K562 treated with DMSO at 1 percent for 4 hours (cell line): Measurements from ENCODE around the gene EXOSC5. TPM values are rescaled to one million over a fixed set of nuclear protein-coding genes. Genes with fewer than 3 reads are reported as not detected.

ENCODE experiments used
- total RNA-seq: library from RNA; unstranded; fragments of 300-600 nt; gene quantifications from 2 replicates; pipeline ENCODE4 v1.2.3, GENCODE V29; 2022; ENCODE audit not compliant: insufficient read depth

EXOSC5 gene
- 49.5 and 57.6 TPM in 2 replicates for total RNA-seq

DNA sequence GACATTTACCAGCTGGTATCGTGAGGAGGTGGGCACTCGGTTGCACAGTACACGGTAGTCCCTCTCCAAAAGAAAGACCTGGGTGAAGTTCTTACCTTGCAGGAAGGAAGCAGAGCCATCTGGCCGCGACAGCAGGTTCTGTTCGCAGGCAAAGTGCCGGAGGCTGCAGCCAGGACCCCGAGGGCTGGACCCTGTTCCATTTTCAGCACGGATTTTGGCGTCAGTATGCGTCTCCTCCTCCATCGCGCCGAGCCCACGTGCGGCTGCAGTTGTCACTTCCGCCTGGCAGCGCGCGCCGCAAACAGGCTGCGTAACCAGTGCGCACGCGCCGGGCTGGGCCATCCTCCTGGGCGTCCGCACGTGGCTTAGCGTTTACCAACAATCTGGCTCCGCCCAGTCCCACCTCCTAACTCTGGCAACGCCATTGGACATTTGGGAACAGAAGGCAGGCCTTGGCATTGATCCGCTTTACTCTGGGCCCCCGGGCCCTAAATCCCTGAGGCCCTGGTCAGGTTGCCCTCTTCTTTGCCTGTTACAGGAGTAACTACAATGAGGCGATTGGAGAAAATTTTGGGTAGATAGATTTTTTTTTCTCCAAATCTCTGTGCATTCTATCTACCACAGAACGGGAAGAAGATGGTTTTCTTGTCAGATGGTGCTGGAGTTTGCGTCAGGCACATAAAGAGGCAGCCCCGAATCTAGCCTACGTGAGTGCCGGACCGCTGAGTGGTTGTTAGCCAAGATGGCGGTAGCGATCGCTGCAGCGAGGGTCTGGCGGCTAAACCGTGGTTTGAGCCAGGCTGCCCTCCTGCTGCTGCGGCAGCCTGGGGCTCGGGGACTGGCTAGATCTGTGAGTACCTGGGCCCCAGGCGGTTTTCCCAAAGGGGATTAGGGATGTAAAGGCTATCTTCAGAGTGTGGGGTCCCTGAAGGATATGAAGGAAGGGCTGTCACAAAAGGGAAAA lies at the start of gene EXOSC5, which contains the start of gene BCKDHA:
TSS of gene EXOSC5 (minus strand) at position 274 of the 964 bp plus-strand sequence. CDS start at position 243, 31 bp downstream.
TSS of gene BCKDHA (plus strand) at position 733 of the 964 bp plus-strand sequence. CDS start at position 743, 10 bp downstream.

DNA sequence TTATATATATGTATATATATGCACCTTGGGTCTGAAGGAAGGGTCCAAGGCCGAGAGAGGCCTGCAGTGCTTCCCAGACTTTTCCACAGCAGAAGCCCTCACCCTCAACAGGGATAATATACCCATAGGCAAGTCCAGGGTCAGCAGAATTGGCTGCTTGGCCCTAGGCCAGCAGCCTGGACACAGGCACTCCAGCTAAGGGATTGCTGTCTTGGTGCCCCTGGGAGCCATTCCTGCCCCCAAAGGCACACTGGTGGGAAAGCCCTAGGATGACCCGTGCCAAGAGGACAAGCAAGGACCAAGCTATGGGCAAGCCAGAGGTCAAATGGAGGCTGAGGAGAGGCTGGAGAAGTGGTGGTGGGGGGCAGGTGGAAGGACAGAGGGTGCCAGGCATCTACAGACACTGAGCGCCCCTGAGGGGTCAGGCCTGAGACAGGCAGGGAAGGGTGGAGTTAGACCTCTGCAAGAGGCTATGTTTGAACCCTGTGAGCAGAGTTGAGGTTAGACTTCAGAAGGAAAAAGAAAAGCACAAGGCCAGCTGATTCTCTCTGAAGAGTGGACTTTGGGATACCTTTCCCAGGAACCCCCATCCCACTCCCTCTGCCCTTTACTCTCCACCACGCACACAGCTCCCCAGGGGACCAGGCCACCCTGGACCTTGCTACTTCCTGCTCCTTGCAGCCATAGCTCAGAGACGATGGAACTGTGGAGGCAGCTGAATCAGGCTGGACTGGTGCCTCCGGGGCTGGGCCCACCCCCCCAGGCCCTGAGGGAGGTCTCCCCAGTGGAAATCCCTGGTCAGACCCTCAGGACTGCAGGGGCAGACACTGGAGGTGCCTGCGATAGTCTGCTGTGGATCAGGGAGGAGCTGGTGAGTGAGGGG lies 45.6 kb upstream of the EXOSC5 start, which contains the start of gene ERICH4:
TSS of gene ERICH4 (plus strand) at position 684 of the 883 bp plus-strand sequence. CDS start at position 698, 14 bp downstream.

DNA sequence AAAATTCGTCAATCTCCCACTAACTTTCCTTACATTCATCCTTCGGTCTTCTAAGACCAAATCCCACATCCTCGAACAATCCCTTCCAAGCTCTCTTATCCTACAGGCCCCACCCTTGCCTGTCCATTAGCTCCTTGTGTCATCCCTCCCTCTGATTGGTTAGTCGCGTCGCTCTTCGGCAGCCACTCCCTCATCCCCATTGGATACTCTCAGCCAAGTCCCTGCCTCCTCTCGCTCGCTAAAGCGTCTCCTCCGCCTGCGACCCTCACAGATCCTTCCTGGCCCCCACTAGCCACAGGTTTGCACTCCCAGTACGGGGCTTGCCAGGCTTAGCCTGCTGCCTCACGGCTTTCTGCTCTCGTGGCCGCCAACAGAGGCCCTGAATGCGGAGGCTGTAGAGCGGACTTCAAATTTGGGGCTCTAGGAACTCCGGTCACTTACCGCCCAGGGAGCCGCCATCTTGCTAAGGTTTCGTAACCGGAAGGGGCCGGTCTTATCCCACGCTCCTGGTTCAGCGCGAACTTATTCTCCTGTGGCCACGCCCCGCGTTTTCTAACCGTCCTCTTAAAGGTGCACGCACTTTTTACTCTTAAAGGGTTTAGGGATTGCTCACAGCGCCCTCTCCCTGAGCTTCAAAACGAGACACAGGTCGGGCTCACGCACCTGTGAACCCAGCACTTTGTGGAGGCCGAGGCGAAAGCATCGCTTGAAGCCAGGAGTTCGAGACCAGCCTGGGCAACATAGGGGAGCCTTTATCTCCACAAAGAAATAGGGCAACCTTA lies 42.5 kb upstream of the EXOSC5 start, which contains the start of gene DMAC2:
TSS of gene DMAC2 (minus strand) at position 472 of the 782 bp plus-strand sequence. CDS start at position 459, 13 bp downstream.

DNA sequence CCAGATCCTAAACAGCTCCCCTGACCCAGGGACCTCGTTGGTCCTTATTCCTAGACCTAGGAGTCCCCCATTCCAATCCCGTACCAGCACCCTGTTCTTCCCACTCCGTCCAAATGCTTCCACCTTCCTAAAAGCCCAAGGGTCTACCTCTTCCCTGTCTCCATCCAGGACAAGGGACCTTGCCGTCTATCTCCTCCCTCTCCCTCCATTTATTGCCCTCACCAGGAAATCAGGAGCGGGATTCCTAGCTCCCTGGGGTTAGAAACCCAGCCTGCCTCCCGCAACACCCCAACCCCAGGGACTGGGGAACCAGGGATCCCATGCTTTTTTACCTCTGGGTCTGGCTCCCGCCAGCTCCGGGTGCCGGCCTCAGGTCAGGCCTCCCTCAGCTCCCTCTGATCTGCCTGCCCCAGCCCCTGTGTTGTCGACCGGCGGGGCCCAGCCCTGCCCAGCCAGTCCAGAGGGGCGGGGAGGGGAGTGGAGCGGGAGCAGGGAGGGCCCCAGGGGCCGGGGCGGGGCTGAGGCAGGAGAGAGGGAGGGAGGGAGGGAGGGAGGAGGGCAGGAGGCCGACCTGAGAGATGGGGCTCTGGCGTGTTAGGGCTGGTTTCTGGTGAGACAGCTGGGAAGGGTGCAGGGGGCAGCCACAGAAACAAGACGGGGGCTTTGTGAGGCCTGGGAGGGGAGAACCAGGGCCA lies 29.9 kb upstream of the EXOSC5 start, which contains the start of gene B3GNT8:
TSS of gene B3GNT8 (minus strand) at position 423 of the 695 bp plus-strand sequence. CDS start 596 bp downstream, outside the sequence.

DNA sequence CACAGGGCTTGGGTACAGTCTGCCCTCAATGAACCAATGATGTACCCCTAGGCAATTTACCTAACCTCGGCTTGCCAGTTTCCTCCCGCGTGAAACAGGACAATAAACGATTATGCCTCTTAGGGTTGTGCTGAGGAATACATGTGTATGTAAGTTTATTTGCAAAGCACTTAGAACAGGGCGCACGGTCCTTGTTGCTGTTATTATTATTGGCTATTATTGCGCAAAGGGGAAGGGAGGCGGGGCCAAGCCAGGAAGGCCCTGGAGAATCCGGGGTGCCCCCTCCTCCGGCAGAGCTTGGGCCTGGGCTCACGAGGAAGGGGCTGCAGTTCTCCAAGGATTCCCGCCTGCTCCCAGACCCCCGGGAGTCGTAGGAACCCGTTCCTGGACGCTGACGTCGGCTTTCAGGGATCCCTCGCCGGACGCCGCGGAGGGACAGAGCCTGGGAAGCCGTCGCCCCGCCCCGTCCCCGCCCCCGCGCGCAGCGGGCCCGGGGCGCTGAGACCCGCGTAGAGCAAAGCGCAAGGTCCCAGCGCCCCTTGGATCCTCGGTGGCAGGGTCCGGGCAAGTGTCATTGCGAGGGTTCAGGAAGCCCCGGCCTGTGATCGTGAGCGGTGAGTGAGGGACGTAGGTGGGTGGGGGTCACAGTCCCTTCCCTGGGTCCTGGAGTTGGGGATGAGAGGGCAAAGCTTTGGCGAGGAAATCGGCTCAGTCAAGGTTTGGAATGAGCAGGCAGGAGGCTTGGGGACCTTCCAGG lies 20.7 kb downstream of the EXOSC5 start, which contains the start of gene TMEM91:
TSS of gene TMEM91 (plus strand) at position 293 of the 757 bp plus-strand sequence. CDS start 1,777 bp downstream, outside the sequence.

DNA sequence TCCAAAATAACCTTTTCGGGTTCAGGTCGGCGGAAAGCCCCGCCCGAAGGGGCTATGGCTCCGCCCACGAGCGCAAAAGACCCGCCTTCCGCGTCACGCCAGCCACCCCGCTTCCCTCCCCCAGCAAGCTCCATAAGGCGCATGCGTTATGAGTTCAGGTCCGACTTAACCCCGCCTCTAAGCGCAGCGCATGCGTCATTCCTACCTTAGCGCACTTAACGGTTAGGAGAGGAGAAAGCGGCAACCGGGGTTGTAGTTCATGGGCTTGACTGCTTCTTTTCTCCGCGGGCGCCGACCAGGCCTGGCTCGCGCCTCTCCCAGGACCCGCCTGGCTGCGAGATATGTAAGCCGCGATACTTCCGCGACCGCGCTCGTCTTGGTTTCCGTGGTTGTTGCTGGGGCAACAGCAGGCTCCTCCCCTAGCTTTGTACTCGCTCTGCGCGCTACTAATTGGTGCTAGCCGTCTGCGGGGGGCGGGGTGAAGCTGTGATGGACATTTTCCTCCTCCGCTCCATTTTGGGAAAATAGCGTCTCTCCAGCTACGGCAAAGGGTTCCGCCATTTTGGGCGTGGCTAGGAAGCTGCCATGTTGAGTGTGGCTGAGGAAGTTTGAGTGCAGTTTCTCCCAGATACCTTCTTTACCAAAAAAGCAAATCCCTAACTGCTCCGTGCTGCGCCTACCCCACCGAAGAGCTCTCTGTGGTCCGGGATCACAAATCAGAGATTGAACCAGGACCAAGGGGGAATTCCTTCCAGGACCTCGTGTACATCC lies 33.2 kb downstream of the EXOSC5 start, which contains the start of gene B9D2:
TSS of gene B9D2 (minus strand) at position 397 of the 771 bp plus-strand sequence. CDS start 630 bp downstream, outside the sequence.

DNA sequence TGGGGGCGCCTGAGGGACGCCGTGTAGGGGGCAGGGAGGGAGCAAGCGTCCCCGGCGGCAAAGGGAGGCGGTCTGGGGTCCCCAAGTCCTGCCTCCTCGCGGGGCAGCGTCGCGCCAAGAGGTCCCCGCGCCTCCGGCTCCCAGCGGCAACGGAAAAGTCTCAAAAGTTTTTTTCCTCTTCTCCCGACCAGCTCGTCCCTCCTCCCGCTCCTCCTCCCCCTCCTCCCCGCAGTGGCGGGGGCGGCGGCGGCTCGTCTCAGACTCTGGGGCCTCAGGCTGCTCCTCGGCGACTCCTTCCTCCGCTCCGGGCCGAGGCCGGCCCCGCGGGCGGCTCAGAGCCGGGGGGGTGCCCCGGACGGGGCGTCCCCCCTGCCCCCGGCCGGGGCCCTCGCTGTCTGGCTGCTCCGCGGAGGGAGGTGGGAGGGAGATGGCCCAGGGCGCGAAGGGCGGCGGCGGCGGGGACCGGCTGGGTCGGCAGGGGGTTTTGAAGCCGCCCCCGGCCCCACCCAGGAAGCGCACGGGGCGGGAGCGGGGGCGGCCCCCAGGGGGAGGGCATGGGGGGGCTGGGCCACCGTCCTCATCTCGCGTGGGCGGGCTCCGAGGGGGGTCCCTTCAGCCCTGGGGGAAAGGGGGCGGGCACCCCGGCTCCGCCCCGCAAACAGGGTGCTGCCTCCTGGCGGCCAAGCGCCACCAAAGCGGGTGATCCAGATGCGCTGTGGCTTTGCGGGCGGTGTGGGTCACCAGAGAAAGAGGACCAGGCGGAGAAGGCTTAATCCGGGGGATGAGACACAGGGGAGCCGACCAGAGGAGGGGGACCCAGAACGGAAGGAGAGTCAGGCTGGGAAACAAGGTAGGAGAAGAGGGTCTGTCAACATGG lies 43.5 kb downstream of the EXOSC5 start, which contains the start of gene TGFB1:
TSS of gene TGFB1 (minus strand) at position 457 of the 877 bp plus-strand sequence. CDS start 878 bp downstream, outside the sequence.

Other genes with a start within 250 kb of the EXOSC5 start
- 0.28 TPM in 1 of 2 replicates, not detected in the other for gene CYP2S1, start 204.1 kb downstream of the EXOSC5 start, total RNA-seq
- gene AXL, start 178.1 kb downstream of the EXOSC5 start, total RNA-seq: 2.9 and 4.0 TPM in 2 replicates
- gene HNRNPUL1, start 133.0 kb downstream of the EXOSC5 start, total RNA-seq: 113 and 124 TPM in 2 replicates
- 18.9 and 22.4 TPM in 2 replicates for gene CCDC97, start 87.2 kb downstream of the EXOSC5 start, total RNA-seq
- 134 and 173 TPM in 2 replicates for gene TGFB1, start 43.4 kb downstream of the EXOSC5 start, total RNA-seq
- gene B9D2, start 33.2 kb downstream of the EXOSC5 start, total RNA-seq: 6.7 and 9.9 TPM in 2 replicates
- 4.9 and 5.2 TPM in 2 replicates for gene TMEM91, start 20.8 kb downstream of the EXOSC5 start, total RNA-seq
- gene BCKDHA, start 459 bp upstream of the EXOSC5 start, total RNA-seq: 53.1 and 72.1 TPM in 2 replicates
- gene B3GNT8, start 30.0 kb upstream of the EXOSC5 start, total RNA-seq: 0.95 and 1.4 TPM in 2 replicates
- gene DMAC2, start 42.6 kb upstream of the EXOSC5 start, total RNA-seq: 70.4 and 74.3 TPM in 2 replicates
- gene ERICH4, start 45.8 kb upstream of the EXOSC5 start, total RNA-seq: not detected in 2 replicates
- 0.75 and 4.0 TPM in 2 replicates for gene CEACAM21, start 178.8 kb upstream of the EXOSC5 start, total RNA-seq
- not detected in 2 replicates for gene CEACAM4, start 229.7 kb upstream of the EXOSC5 start, total RNA-seq